Gastroesophageal sphincter (tissue), 4 donors: ENCODE measurements around the gene ABR. TPM values are rescaled to one million over a fixed set of nuclear protein-coding genes. Genes with fewer than 3 reads are reported as not detected.

ENCODE experiments used
- ATAC-seq: fragments of 150-250 bp; one replicate; pipeline ENCODE4 v1.9.1; 2016; ENCODE audit warnings: mild to moderate bottlenecking, moderate library complexity
- H3K27ac ChIP-seq, 4 donors: fragments of 200-600 bp; sonication (generic) in 3 of 4; 1 replicate in 3 of 4; 2 replicates in 1 of 4; pipeline ENCODE4 v1.5.1; 2016 to 2019
- H3K27me3 ChIP-seq: fragments of 200-600 bp; sonication (generic); one replicate; pipeline ENCODE4 v1.5.1; 2019
- H3K36me3 ChIP-seq, 2 donors: fragments of 200-600 bp; sonication (generic); one replicate each; pipeline ENCODE4 v1.5.1; 2019; ENCODE audit warnings: control low read depth in 1 of 2
- H3K4me1 ChIP-seq, 3 donors: fragments of 200-600 bp; sonication (generic); 1 replicate in 2 of 3; 2 replicates in 1 of 3; pipeline ENCODE4 v1.5.1; 2016 to 2019; ENCODE audit warnings: control low read depth in 2 of 3
- H3K4me3 ChIP-seq, 2 donors: fragments of 200-600 bp; sonication (generic); one replicate each; pipeline ENCODE4 v1.5.1; 2019; ENCODE audit warnings: mild to moderate bottlenecking in 1 of 2, moderate library complexity in 1 of 2
- H3K9me3 ChIP-seq, 3 donors: fragments of 200-600 bp; sonication (generic); one replicate each; pipeline ENCODE4 v1.5.1; 2017 to 2019; ENCODE audit warnings: control low read depth in 2 of 3
- EP300 ChIP-seq: sonication (generic); formaldehyde crosslinking; IDR thresholded peaks from one replicate; pipeline ENCODE4 v1.6.1; 2017; ENCODE audit warnings: antibody characterized with exemption, mild to moderate bottlenecking
- POLR2A ChIP-seq, 2 donors: fragments of 450-650 bp; IDR thresholded peaks; one replicate each; pipeline ENCODE4 v1.6.1; 2017; ENCODE audit warnings: antibody characterized with exemption in 2 of 2, mild to moderate bottlenecking in 2 of 2, moderate library complexity in 1 of 2
- POLR2AphosphoS5 ChIP-seq: sonication (generic); formaldehyde crosslinking; IDR thresholded peaks from one replicate; pipeline ENCODE4 v1.6.1; 2017; ENCODE audit warnings: antibody characterized with exemption
- WGBS, 2 donors: methylation state at CpG; one replicate each; pipeline ENCODE4 v1.1.5; 2018; ENCODE audit warnings: low coverage in 1 of 2; 5-methylcytosine and 5-hydroxymethylcytosine counted together
- total RNA-seq, 4 donors: library from RNA; depleted of rRNA; stranded (reverse); fragments of >200 nt; gene quantifications; one replicate each; pipeline ENCODE4 v1.1.0, GENCODE V29; 2016
- TF ChIP-seq, protein P1 (sequence below), 4 experiments: fragments of 200-600 bp in 2 of 4; fragments of 450-650 bp in 2 of 4; sonication (generic) in 1 of 4; IDR thresholded peaks; one replicate each; pipeline ENCODE4 v1.5.1; 2017 to 2019; ENCODE audit warnings: antibody characterized with exemption in 4 of 4, mild to moderate bottlenecking in 2 of 4, moderate library complexity in 2 of 4

ABR gene
- total RNA-seq, 4 donors from 2014 or later: 62.6 to 147 (median 114) TPM

- no peak for ATAC-seq
- Histone ChIP-seq H3K9me3 (no peaks in the 10 kb centered on the region), H3K27ac (no peak overlapping the region), H3K36me3 (no peaks in the 10 kb centered on the region), H3K4me1 (peaks cover 0 to 38% (median 8%) of the 10 kb centered on the region in 3 donors), H3K4me3 (peak overlapping the region in 1 of 2 donors; percentile 67), H3K27me3 (peaks cover 61% of the 10 kb centered on the region)
- TF ChIP-seq POLR2A (IDR thresholded peaks at IDR 0.05) (no peak), EP300 (no peak), POLR2AphosphoS5 (no peak)
- TF ChIP-seq, protein P1, sequence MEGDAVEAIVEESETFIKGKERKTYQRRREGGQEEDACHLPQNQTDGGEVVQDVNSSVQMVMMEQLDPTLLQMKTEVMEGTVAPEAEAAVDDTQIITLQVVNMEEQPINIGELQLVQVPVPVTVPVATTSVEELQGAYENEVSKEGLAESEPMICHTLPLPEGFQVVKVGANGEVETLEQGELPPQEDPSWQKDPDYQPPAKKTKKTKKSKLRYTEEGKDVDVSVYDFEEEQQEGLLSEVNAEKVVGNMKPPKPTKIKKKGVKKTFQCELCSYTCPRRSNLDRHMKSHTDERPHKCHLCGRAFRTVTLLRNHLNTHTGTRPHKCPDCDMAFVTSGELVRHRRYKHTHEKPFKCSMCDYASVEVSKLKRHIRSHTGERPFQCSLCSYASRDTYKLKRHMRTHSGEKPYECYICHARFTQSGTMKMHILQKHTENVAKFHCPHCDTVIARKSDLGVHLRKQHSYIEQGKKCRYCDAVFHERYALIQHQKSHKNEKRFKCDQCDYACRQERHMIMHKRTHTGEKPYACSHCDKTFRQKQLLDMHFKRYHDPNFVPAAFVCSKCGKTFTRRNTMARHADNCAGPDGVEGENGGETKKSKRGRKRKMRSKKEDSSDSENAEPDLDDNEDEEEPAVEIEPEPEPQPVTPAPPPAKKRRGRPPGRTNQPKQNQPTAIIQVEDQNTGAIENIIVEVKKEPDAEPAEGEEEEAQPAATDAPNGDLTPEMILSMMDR (IDR thresholded peaks at IDR 0.05): no peak
- WGBS, 2 donors: 73 to 84% methylated on average over 5 of the region's 5 CpGs
Observed at GRCh38 chr17:1227365-1227764, 47.6 kb upstream of the ABR start.

GRCh38 chr17:1226308-1226707, 46.5 kb upstream of the ABR start:
- no peak for ATAC-seq
- no peaks in the 10 kb centered on the region for H3K36me3 ChIP-seq
- H3K4me3 ChIP-seq: no peak overlapping the region
- H3K27me3 ChIP-seq: peaks cover 53% of the 10 kb centered on the region
- 83 to 88% methylated on average over 3 of the region's 3 CpGs for WGBS, 2 donors
- no peak overlapping the region for H3K27ac ChIP-seq
- no peak for TF ChIP-seq POLR2AphosphoS5
- no peak for TF ChIP-seq EP300
- TF ChIP-seq, protein P1 (IDR thresholded peaks at IDR 0.05): no peak
- no peak for TF ChIP-seq POLR2A (IDR thresholded peaks at IDR 0.05)
- H3K9me3 ChIP-seq: peaks cover 0 to 4% (median 0%) of the 10 kb centered on the region in 3 donors
- H3K4me1 ChIP-seq: peaks cover 0 to 38% (median 8%) of the 10 kb centered on the region in 3 donors

- Histone ChIP-seq H3K4me1 (peaks cover 0 to 20% (median 0%) of the 10 kb centered on the region in 3 donors), H3K27ac (no peak overlapping the region), H3K27me3 (peaks cover 42% of the 10 kb centered on the region), H3K9me3 (peaks cover 0 to 8% (median 0%) of the 10 kb centered on the region in 3 donors), H3K4me3 (no peak overlapping the region), H3K36me3 (no peaks in the 10 kb centered on the region)
- ATAC-seq: no peak
- 72 to 100% methylated on average over 2 to 7 of the region's 7 CpGs for WGBS, 2 donors
- TF ChIP-seq, protein P1 (IDR thresholded peaks at IDR 0.05): no peak
Observed at GRCh38 chr17:1224330-1224729, 44.5 kb upstream of the ABR start.

DNA sequence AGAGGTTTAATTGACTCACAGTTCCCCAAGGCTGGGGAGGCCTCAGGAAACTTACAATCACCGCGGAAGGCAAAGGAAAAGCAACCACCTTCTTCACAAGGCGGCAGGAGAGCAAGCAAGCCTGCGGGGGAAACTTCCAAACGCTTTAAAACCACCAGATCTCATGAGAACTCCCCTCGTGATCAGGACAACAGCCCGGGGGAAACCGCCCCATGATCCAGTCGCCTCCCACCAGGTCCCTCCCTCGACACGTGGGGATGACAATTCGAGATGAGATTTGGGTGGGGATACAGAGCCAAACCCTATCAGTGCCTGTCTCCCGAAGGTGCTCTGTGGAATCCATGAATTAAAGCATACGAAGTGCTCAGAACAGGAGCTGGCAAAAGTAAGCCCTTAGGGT, 43.9 kb upstream of the ABR start:
- 75 to 84% methylated on average over 5 to 9 of the region's 14 CpGs for WGBS, 2 donors
- H3K27ac ChIP-seq: no peak overlapping the region
- TF ChIP-seq POLR2A (IDR thresholded peaks at IDR 0.05) (no peak), POLR2AphosphoS5 (no peak), EP300 (no peak)
- TF ChIP-seq, protein P1 (IDR thresholded peaks at IDR 0.05): no peak
- peaks cover 0 to 8% (median 0%) of the 10 kb centered on the region in 3 donors for H3K9me3 ChIP-seq
- H3K27me3 ChIP-seq: peaks cover 36% of the 10 kb centered on the region
- H3K36me3 ChIP-seq: no peaks in the 10 kb centered on the region
- ATAC-seq: no peak
- peaks cover 0 to 13% (median 0%) of the 10 kb centered on the region in 3 donors for H3K4me1 ChIP-seq
- H3K4me3 ChIP-seq: no peak overlapping the region

DNA sequence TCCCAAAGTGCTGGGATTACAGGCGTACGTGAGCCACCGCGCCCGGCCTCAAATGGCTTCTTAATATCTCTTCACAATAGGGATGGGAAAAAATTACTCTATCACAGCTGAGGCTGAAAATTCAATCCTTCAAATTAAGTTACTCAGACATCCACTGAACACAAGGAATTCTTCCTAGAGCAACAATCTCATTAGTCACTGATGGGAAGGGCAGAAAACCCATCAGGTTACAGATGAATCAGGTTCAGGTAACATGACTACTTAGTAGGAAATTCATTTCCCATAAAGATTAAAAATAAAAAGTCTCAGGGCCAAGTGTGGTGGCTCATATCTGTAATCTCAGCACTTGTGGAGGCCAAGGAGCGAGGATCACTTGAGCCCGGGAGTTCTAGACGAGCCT, 42.5 kb upstream of the ABR start:
- no peak overlapping the region for H3K4me3 ChIP-seq
- peaks cover 23% of the 10 kb centered on the region for H3K27me3 ChIP-seq
- no peak overlapping the region for H3K27ac ChIP-seq
- no peaks in the 10 kb centered on the region for H3K4me1 ChIP-seq
- H3K9me3 ChIP-seq: peaks cover 0 to 8% (median 0%) of the 10 kb centered on the region in 3 donors
- no peak for ATAC-seq
- no peaks in the 10 kb centered on the region for H3K36me3 ChIP-seq
- WGBS, 2 donors: 90 to 95% methylated on average over 2 to 3 of the region's 8 CpGs
- TF ChIP-seq EP300: no peak
- TF ChIP-seq, protein P1 (IDR thresholded peaks at IDR 0.05): no peak
- no peak for TF ChIP-seq POLR2A (IDR thresholded peaks at IDR 0.05)
- no peak for TF ChIP-seq POLR2AphosphoS5
